ENCODE measurements around the gene MOBP. TPM values are rescaled to one million over a fixed set of nuclear protein-coding genes. Genes with fewer than 3 reads are reported as not detected.
A peak's percentile ranks its signal among the peaks of the same experiment; 100 is the strongest.

The MOBP gene
- total RNA-seq, 1 experiment from 2014 or later: 1.0 TPM

DNA sequence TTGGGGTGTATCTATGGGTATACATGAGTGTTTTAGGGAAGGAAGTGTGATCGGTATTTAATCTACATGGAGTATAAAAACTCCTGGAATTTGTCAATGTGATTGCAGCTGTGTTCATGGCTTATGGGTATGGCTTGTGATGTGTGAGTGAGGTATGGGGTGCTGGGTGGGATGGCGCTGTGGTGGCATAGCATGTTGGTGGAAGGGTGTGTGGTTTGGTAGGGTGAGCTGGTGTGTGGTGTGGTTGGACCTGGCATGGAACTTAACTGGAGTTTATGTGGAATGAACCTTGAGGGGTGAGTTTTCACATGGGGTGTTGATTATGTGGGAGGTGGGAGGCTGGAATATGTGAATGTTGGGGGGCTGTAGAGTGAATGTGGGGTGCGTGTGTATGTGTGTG is 492 bp upstream of the MOBP start:
- no peak for DNase-seq
- H3K4me3 ChIP-seq (ENCODE audit: insufficient read depth, low read depth, low read length): no peak overlapping the region
- H3K36me3 ChIP-seq (replicated peaks; ENCODE audit: control insufficient read depth, insufficient read depth, low read length): no peaks in the 10 kb centered on the region
- H3K27me3 ChIP-seq (ENCODE audit: control insufficient read depth, insufficient read depth, low read length): no peaks in the 10 kb centered on the region

DNA sequence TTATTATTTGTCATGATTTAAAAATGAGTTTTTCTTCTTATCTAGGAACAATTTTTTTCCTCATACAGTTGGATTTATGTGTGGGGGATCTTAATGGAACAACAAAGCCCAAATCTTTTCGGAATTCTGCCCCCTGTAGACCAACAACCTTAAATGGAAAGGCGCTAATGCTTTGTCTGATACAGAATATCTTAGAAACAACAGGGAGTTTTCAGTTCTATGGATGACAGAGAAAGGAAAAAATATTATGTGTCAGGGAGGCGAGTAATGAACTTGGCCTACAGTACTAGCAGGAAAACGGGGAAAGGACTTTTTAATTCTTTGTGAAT is 592 bp downstream of the MOBP start:
- Histone ChIP-seq H3K4me3 (ENCODE audit: insufficient read depth, low read depth, low read length) (no peak overlapping the region), H3K27me3 (ENCODE audit: control insufficient read depth, insufficient read depth, low read length) (no peaks in the 10 kb centered on the region), H3K36me3 (replicated peaks; ENCODE audit: control insufficient read depth, insufficient read depth, low read length) (no peaks in the 10 kb centered on the region)
- no peak for DNase-seq

DNA sequence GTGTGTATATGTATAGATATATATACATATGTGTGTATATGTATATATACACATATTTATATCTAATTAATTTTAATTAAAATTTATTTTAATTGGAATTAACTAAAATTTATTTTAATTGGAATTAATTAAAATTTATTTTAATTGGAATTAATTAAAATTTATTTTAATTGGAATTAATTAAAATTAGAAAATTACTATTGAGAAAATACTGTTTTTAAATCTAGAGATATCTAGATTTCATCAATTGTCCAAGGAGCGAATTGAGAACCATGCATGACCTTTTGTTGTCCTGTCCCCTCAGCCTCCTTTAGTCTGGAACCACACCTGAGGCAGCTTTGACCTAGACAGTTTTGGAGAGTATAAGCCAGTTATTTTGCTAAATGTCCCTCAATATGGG is 1.8 kb downstream of the MOBP start:
- H3K4me3 ChIP-seq (ENCODE audit: insufficient read depth, low read depth, low read length): no peak overlapping the region
- H3K27me3 ChIP-seq (ENCODE audit: control insufficient read depth, insufficient read depth, low read length): no peaks in the 10 kb centered on the region
- H3K36me3 ChIP-seq (replicated peaks; ENCODE audit: control insufficient read depth, insufficient read depth, low read length): no peaks in the 10 kb centered on the region
- DNase-seq: no peak

DNA sequence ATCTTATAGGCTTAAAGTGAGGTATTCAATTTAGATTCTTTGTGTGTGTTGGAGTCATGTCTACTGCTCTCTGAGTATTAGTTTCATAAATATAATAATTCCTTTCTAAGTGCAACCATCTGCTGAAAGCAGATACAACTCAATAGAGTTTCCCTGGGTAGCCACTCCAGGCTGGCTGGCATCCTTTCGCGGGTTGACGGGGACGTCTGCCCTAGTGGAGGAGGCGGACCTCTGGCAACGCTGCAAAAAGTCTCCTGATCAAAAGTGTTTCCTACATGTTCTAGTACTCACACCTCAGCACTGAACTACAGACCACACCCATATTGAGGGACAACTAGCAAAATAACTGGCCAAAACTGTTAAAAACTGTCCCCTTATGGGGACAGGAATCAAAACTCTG is 2.5 kb downstream of the MOBP start:
- Histone ChIP-seq H3K36me3 (replicated peaks; ENCODE audit: control insufficient read depth, insufficient read depth, low read length) (no peaks in the 10 kb centered on the region), H3K27me3 (ENCODE audit: control insufficient read depth, insufficient read depth, low read length) (no peaks in the 10 kb centered on the region), H3K4me3 (ENCODE audit: insufficient read depth, low read depth, low read length) (no peak overlapping the region)
- DNase-seq: no peak

DNA sequence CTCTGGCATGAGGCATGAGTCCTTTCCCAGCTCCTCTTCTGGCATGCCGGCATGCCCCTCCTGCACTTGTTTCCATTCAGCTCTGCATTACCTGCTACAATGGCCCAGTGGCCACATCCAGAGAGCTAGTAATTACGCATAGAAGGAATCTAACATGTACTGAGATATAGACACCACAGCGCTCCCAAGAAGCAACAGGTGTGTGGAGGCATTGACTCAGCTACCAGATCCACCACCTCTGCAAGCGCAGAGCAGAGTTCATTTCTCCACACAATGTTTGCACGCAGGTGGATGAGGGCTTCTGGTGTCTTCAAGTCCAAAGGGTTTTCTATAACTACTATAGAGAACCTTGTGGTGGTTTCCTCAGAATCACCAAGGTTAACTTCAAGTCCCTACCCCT is 4.2 kb downstream of the MOBP start:
- Histone ChIP-seq H3K4me3 (ENCODE audit: insufficient read depth, low read depth, low read length) (no peak overlapping the region), H3K36me3 (replicated peaks; ENCODE audit: control insufficient read depth, insufficient read depth, low read length) (no peaks in the 10 kb centered on the region), H3K27me3 (ENCODE audit: control insufficient read depth, insufficient read depth, low read length) (no peaks in the 10 kb centered on the region)
- DNase-seq: no peak

DNA sequence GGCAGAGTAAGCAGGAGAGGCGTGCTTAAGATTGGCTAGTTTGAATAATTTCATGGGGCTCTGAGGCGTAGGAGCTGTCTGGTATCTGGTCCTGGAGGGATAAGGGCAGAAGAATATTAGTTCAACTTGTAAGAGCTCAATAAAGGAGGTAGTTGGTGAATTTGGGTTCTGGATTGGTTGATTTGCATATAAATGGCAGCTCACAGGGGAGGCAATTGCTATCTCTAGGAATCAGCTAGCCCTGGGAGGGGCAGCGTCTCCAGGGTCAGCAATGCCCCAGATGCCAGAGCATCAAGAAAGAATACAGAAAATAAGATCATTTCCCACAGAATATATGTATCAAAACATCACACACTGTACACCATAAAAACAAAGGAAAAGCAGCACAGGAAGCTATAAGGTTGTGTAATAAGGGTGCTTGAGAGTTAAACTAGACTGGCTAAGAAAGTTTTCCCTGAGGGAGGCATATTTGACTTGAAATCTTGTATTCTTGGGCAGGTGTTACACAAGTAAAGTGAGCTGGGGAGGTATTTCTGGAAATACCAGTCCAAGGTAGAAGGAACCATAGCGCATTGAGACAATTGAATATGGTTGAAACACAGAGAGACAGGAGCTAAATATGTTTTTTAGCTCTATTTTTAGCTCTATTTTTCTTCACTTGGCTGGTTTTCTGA is 6.1 kb downstream of the MOBP start:
- peak; percentile 28 for DNase-seq
- H3K27me3 ChIP-seq (ENCODE audit: control insufficient read depth, insufficient read depth, low read length): no peaks in the 10 kb centered on the region
- H3K4me3 ChIP-seq (ENCODE audit: insufficient read depth, low read depth, low read length): no peak overlapping the region
- no peaks in the 10 kb centered on the region for H3K36me3 ChIP-seq (replicated peaks; ENCODE audit: control insufficient read depth, insufficient read depth, low read length)

DNA sequence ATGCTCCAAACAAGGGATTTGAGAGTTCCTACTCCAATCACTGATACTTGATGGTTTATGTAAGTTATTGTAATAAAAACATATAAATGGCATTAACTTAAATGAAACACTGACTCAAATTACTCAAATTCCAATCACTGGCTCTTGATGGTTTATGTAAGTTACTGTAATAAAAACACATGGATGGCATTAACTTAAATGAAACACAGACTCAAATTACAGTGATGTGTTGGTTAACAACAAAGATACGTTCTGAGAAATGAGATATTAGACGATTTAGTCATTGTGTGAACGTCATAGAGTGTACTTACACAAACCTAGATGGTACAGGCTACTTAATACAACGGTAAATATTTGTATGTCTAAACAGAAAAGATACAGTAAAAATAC is 6.6 kb downstream of the MOBP start:
- H3K4me3 ChIP-seq (ENCODE audit: insufficient read depth, low read depth, low read length): no peak overlapping the region
- H3K27me3 ChIP-seq (ENCODE audit: control insufficient read depth, insufficient read depth, low read length): no peaks in the 10 kb centered on the region
- DNase-seq: no peak
- no peaks in the 10 kb centered on the region for H3K36me3 ChIP-seq (replicated peaks; ENCODE audit: control insufficient read depth, insufficient read depth, low read length)

DNA sequence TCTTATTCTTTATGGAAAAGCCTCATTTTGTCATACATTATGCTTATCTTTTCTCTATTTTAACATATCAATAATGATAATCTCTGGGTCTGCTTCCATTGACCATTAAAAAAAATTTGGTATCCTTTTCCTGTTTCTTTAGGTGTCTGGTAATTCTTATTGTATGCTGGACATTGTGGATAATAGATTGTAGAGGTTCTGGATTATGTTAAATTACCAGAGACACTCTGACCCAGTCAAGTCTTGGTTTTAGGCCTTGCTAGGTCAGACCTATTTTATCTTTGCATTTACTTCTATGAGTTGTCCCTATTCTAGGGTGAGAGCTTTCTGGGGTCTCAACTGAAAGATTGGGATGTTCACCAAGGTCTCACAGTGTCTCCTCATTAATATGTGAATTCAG is 9.3 kb downstream of the MOBP start:
- no peaks in the 10 kb centered on the region for H3K27me3 ChIP-seq (ENCODE audit: control insufficient read depth, insufficient read depth, low read length)
- DNase-seq: no peak
- no peak overlapping the region for H3K4me3 ChIP-seq (ENCODE audit: insufficient read depth, low read depth, low read length)
- no peaks in the 10 kb centered on the region for H3K36me3 ChIP-seq (replicated peaks; ENCODE audit: control insufficient read depth, insufficient read depth, low read length)

DNA sequence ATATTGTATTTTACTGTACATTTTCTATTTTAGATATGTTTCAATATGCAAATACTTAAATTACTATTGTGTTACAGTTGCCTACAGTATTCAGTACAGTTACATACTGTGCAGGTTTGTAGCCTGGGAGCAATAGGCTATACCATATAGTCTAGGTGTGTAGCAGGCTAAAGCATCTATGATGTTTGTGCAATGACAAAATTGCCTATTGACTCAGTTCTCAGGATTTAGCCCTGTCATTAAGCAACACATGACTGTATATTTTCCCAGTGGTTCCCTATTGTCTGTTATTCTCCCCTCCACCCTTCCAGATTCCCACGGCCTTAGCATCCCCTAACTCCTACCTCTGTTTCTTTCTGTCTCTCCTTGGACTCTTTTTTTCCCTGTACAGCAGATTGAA is 10.7 kb downstream of the MOBP start:
- H3K27me3 ChIP-seq (ENCODE audit: control insufficient read depth, insufficient read depth, low read length): no peaks in the 10 kb centered on the region
- H3K36me3 ChIP-seq (replicated peaks; ENCODE audit: control insufficient read depth, insufficient read depth, low read length): no peaks in the 10 kb centered on the region
- H3K4me3 ChIP-seq (ENCODE audit: insufficient read depth, low read depth, low read length): no peak overlapping the region
- DNase-seq: no peak

DNA sequence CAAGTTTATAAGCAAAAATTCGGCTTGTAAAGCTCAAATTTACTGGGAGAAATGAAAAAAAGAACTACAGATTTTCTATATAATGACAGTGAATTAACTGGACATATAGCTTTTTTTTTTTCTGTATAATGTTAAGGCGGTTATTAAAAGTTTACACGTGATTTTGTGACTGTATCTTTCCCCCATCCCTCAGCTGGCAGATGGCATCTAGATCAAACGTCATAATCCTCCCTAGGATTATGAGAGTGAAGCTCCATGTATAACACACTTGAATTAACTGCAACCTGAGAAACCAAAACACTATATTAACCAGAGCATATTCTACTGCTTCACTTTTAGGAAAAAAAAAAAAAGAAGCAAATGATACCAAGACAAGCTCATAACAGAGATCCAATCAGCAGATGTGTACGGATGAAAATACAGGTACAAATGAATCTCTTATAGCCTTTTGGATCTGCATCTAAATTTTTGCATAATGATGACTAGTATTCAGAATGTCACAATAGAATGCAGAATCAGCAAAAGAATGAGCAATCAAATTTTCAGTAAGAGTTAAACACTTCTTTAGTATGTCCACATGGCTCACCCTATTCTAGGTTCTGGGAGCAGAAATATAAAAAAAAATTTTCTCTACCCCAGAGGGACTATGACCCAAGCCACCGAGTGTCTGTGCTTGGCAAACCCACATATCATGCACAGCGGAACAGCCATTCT is 12.4 kb downstream of the MOBP start:
- Histone ChIP-seq H3K27me3 (ENCODE audit: control insufficient read depth, insufficient read depth, low read length) (no peaks in the 10 kb centered on the region), H3K36me3 (replicated peaks; ENCODE audit: control insufficient read depth, insufficient read depth, low read length) (no peaks in the 10 kb centered on the region), H3K4me3 (ENCODE audit: insufficient read depth, low read depth, low read length) (no peak overlapping the region)
- no peak for DNase-seq

DNA sequence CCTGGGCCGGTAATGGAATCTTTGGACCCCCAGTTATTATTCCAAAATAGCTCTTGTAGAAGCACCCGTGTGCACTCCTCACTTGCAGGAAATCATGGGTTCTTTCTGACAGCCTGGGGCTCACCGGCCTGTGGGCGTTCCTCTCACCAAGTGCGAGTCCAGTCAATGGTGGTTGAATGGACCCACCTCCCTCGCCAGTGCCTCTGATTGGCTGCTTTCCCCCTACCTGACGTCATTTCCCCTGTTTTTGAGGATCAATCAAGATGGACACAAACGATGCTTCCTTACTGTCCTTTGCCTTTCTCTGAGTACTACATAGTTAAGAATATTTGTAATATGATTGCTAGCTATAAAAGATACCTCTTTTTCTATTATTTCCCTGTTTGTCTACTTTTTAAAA is 18.1 kb downstream of the MOBP start:
- no peaks in the 10 kb centered on the region for H3K36me3 ChIP-seq (replicated peaks; ENCODE audit: control insufficient read depth, insufficient read depth, low read length)
- H3K4me3 ChIP-seq (ENCODE audit: insufficient read depth, low read depth, low read length): no peak overlapping the region
- H3K27me3 ChIP-seq (ENCODE audit: control insufficient read depth, insufficient read depth, low read length): no peaks in the 10 kb centered on the region
- DNase-seq: no peak

DNA sequence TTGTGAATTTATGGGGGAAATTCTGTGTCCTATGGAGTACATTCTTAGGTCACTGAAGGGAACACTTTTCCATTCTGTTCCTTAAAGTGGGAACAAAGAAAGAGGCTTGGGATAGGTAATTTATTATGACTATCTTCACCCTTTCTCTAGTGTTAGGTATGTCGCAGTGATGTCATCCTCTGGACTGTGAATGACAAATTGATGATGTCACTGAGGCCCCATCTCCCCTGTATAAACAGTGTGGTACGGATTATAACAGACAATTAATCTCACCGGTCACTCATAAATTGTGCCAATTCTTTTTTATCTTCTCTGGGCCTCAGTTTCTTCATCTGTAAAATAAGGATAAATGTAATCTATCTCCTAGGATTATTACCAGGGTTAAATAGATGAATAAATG is 23.5 kb downstream of the MOBP start:
- no peaks in the 10 kb centered on the region for H3K27me3 ChIP-seq (ENCODE audit: control insufficient read depth, insufficient read depth, low read length)
- H3K36me3 ChIP-seq (replicated peaks; ENCODE audit: control insufficient read depth, insufficient read depth, low read length): no peaks in the 10 kb centered on the region
- no peak overlapping the region for H3K4me3 ChIP-seq (ENCODE audit: insufficient read depth, low read depth, low read length)
- DNase-seq: no peak

DNA sequence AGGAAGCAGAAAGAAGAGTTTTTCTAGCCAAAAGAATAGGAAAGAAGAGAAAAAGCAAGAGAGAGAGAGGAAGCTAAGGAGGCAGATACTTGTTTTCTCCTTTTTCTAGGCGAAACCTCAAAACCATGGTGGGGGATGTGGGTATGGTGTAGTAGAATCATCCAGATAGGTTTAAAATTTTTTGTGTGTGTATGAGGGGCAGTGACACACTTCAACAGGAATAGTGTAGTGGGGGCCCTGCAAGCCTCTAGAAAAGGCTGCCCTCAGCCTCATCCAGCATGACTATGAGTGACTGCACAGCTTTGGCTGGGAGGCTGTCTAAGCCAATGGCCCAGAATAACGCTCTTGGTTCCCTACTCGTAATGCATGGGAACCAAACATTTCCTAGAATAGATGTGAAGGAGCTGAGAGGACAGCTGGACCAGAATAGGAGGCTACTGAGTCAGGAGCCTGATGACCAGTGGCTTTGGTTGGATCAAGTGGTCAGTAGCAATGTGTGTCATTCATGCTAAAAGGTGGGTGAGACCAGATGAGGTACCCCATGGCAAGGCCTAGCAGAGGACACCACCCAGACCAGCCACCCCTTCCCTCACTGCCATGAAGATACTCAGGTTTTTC is 24.4 kb downstream of the MOBP start:
- Histone ChIP-seq H3K27me3 (ENCODE audit: control insufficient read depth, insufficient read depth, low read length) (no peaks in the 10 kb centered on the region), H3K4me3 (ENCODE audit: insufficient read depth, low read depth, low read length) (no peak overlapping the region), H3K36me3 (replicated peaks; ENCODE audit: control insufficient read depth, insufficient read depth, low read length) (no peaks in the 10 kb centered on the region)
- DNase-seq: no peak

DNA sequence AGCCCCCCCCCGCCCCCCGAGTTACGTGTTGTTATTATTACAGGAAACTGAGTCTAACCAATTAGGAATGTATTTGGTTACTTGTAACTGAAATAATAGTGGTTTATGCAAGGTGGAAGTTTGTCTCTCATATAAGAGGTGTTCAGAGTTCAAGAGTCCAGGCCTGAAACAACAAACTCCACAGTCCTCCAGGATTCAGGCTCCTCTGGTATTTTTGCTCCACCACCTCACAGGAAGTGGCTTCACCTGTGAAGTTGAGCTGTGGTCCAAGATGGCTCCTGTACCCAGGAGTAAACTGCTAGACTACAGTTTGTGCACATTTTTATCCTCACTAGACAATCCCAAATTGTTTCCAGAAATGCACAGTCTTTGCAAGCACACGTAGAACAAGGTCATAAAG is 27.3 kb downstream of the MOBP start:
- H3K36me3 ChIP-seq (replicated peaks; ENCODE audit: control insufficient read depth, insufficient read depth, low read length): no peaks in the 10 kb centered on the region
- no peaks in the 10 kb centered on the region for H3K27me3 ChIP-seq (ENCODE audit: control insufficient read depth, insufficient read depth, low read length)
- no peak overlapping the region for H3K4me3 ChIP-seq (ENCODE audit: insufficient read depth, low read depth, low read length)
- DNase-seq: no peak

DNA sequence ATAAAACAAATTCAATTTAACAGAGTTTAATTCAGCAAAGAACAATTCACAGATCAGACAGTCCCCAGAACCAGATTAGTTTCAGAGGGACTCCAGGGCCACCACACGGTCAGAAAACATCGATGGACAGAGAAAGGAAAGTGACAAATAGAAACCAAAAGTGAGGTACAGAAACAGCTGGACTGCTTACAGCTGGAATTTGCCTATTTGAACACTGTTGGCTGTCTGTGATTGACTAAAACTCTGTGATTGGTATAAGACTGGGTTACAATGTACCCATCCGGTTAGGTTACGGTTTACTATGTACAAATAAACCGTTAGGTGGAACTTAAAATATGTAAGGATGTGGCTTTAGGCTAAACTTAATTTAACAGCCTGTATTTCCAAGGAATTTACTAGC is 30.3 kb downstream of the MOBP start:
- Histone ChIP-seq H3K36me3 (replicated peaks; ENCODE audit: control insufficient read depth, insufficient read depth, low read length) (no peaks in the 10 kb centered on the region), H3K27me3 (ENCODE audit: control insufficient read depth, insufficient read depth, low read length) (no peaks in the 10 kb centered on the region), H3K4me3 (ENCODE audit: insufficient read depth, low read depth, low read length) (no peak overlapping the region)
- no peak for DNase-seq
